ENCODE data around the gene MSI2. TPM values are rescaled to one million over a fixed set of nuclear protein-coding genes. Genes with fewer than 3 reads are reported as not detected.

Gene MSI2
- total and polyA plus RNA-seq, 2 donors (not counting 1 experiment from before 2014, with no cell fraction given), result 16.1 to 196 TPM

GRCh38 chr17:57328109-57328882 lies 72.0 kb downstream of the MSI2 start:
- no peak overlapping the region for H3K4me3 Mint-ChIP-seq
- no peak for ATAC-seq (ENCODE audit: low read depth)
- no peaks in the 10 kb centered on the region for H3K9me3 ChIP-seq (ENCODE audit: control extremely low read depth in 1 of 3, control insufficient read depth in 2 of 3, insufficient read depth in 1 of 3, low read length in 2 of 3)
- H3K27me3 ChIP-seq (replicated peaks in 1 of 4; ENCODE audit: control extremely low read depth in 1 of 4, control insufficient read depth in 3 of 4, insufficient read depth in 4 of 4, low read length in 3 of 4), result no peaks in the 10 kb centered on the region
- CTCF ChIA-PET, result interaction anchor here (1.8 kb wide), 1 partner anchor 344 kb away, joined by 4 read pairs; no protein-coding TSS in a partner anchor
- peaks cover 0 to 10% of the 10 kb centered on the region in 2 experiments for H3K36me3 ChIP-seq (replicated peaks in 1 of 2; ENCODE audit: control extremely low read depth in 1 of 2, control insufficient read depth in 1 of 2, extremely low read depth in 1 of 2, insufficient read depth in 2 of 2, low read length in 1 of 2)
- H3K27me3 Mint-ChIP-seq, result no peaks in the 10 kb centered on the region
- no peak overlapping the region for H3K27ac ChIP-seq (ENCODE audit: low read length in 2 of 2)
- H3K4me3 ChIP-seq (ENCODE audit: control extremely low read depth in 1 of 5, extremely low read depth in 1 of 5, insufficient read depth in 1 of 5, low read depth in 2 of 5, low read length in 4 of 5), result no peak overlapping the region
- intact Hi-C loops (cut with micrococcal nuclease), result no loop called here
- WGBS (ENCODE audit: insufficient coverage), result 100% methylated on average over 1 of the region's 1 CpG
- H2AFZ ChIP-seq (ENCODE audit: insufficient read depth, low read depth, low read length, poor library complexity, severe bottlenecking), result no peak overlapping the region
- no peaks in the 10 kb centered on the region for H3K9me3 Mint-ChIP-seq (ENCODE audit: insufficient read depth)
- H3K79me2 ChIP-seq (ENCODE audit: control insufficient read depth, insufficient read depth, low read length), result peaks cover 42% of the 10 kb centered on the region
- no peak overlapping the region for H3K27ac Mint-ChIP-seq
- H3K4me2 ChIP-seq (replicated peaks; ENCODE audit: low read depth, low read length, poor library complexity, severe bottlenecking), result no peak overlapping the region
- DNase-seq, result no peak
- H3K4me1 ChIP-seq (ENCODE audit: control insufficient read depth in 2 of 2, insufficient read depth in 2 of 2, low read length in 2 of 2), result no peaks in the 10 kb centered on the region
- H4K20me1 ChIP-seq (ENCODE audit: control insufficient read depth, insufficient read depth, low read length, poor library complexity, severe bottlenecking), result peaks cover 18% of the 10 kb centered on the region
- H3K9ac ChIP-seq (ENCODE audit: low read length), result no peak overlapping the region
- POLR2A ChIA-PET, result no interaction called here
- peaks cover 7% of the 10 kb centered on the region for H3K4me1 Mint-ChIP-seq
- no peak for TF ChIP-seq CTCF (IDR thresholded peaks at IDR 0.05)
- no peak for TF ChIP-seq EZH2 (IDR thresholded peaks at IDR 0.05; ENCODE audit: borderline replicate concordance, insufficient read depth, low read depth, low read length, poor library complexity, severe bottlenecking)

All from B cell (primary cell).